Panc1 (cell line): ENCODE data around the gene NID1. TPM values are rescaled to one million over a fixed set of nuclear protein-coding genes. Genes with fewer than 3 reads are reported as not detected.

Experiments
- ATAC-seq: fragments of 200-7000 bp; cut with Tn5 transposase; 2 replicates; pipeline ENCODE4 v1.9.1; 2020; ENCODE audit warnings: mild to moderate bottlenecking, moderate library complexity
- BruUV-seq: library from RNA; stranded (reverse); fragments of 400-500 nt; replicated peaks from 2 replicates; lab custom pipeline; 2021; lab: Mats Ljungman, UMichigan
- CTCF ChIA-PET: fragments of 300-600 bp; sonication (Branson Sonifier 250); formaldehyde crosslinking; loops from one replicate; lab custom pipeline; 2022; ENCODE audit warnings: antibody characterized with exemption; lab: Charles Lee
- POLR2A ChIA-PET: fragments of 300-600 bp; sonication (Branson Sonifier 250); formaldehyde crosslinking; loops from one replicate; lab custom pipeline; 2022; ENCODE audit warnings: antibody characterized with exemption; lab: Charles Lee
- DNase-seq: peaks from one replicate; pipeline ENCODE4 v3.0.0-alpha.2; 2010; ENCODE audit warnings: low read depth, low spot score
- H3K27ac ChIP-seq: 2 replicates; pipeline ENCODE4 v1.5.1; 2011; ENCODE audit warnings: mild to moderate bottlenecking, low read length, inconsistent platforms
- H3K27me3 ChIP-seq: fragments of 200-500 bp; sonication (Bioruptor generic); 2 replicates; pipeline ENCODE4 v1.6.0; 2014; ENCODE audit warnings: low read length, inconsistent platforms; ENCODE audit not compliant: control insufficient read depth, insufficient read depth
- H3K36me3 ChIP-seq: fragments of 200-500 bp; sonication (Bioruptor generic); 2 replicates; pipeline ENCODE4 v1.5.1; 2014; ENCODE audit warnings: inconsistent platforms, mild to moderate bottlenecking, low read length, moderate library complexity; ENCODE audit not compliant: control insufficient read depth, insufficient read depth
- H3K4me1 ChIP-seq: 2 replicates; pipeline ENCODE4 v1.5.1; 2011; ENCODE audit warnings: inconsistent platforms, mild to moderate bottlenecking, low read length, moderate library complexity; ENCODE audit not compliant: control insufficient read depth, insufficient read depth
- H3K4me3 ChIP-seq, 2 experiments: 2 replicates each; pipeline ENCODE4 v1.5.1; 2011 to 2012; ENCODE audit warnings: low read depth in 2 of 2, low read length in 2 of 2, mild to moderate bottlenecking in 2 of 2, inconsistent platforms in 1 of 2, moderate library complexity in 1 of 2
- H3K9me3 ChIP-seq: fragments of 200-500 bp; sonication (Bioruptor generic); 2 replicates; pipeline ENCODE4 v1.5.1; 2014; ENCODE audit warnings: low read depth, mild to moderate bottlenecking, inconsistent platforms, low read length, moderate library complexity; ENCODE audit not compliant: control insufficient read depth, insufficient read depth
- POLR2AphosphoS5 ChIP-seq: IDR thresholded peaks from 2 replicates; pipeline ENCODE4 v1.6.1; 2012; ENCODE audit warnings: mild to moderate bottlenecking, low read depth, low read length, moderate library complexity
- SIN3A ChIP-seq: IDR thresholded peaks from 2 replicates; pipeline ENCODE4 v1.6.1; 2012; ENCODE audit warnings: low read depth, mild to moderate bottlenecking, low read length, moderate library complexity, borderline replicate concordance; ENCODE audit not compliant: insufficient read depth
- TCF7L2 ChIP-seq: IDR thresholded peaks from 2 replicates; pipeline ENCODE4 v1.6.1; 2011; ENCODE audit warnings: mild to moderate bottlenecking, low read depth, low read length, inconsistent platforms
- in situ Hi-C: cut with HindIII; loops from 2 replicates; pipeline ENCODE4 v1.10.0; 2016; ENCODE audit warnings: low sequenced_read_pairs, low pct_unique_long_range_greater_than_20kb
- intact Hi-C: fragments of 100-400 bp; cut with micrococcal nuclease; formaldehyde crosslinking; loops from one replicate; pipeline ENCODE4 v1.10.0; 2022; ENCODE audit not compliant: unreplicated experiment
- total RNA-seq: library from RNA; stranded (reverse); gene quantifications from one replicate; pipeline ENCODE4 v1.2.1, GENCODE V29; 2021; ENCODE audit not compliant: unreplicated experiment
- TF ChIP-seq, protein P1 (sequence below): fragments of 450-650 bp; IDR thresholded peaks from 2 replicates; pipeline ENCODE4 v1.5.1; 2017; ENCODE audit warnings: mild to moderate bottlenecking
- TF ChIP-seq, protein P2 (sequence below), 2 experiments: IDR thresholded peaks; 2 replicates each; pipeline ENCODE4 v1.6.1; 2011 to 2012; ENCODE audit warnings: low read depth in 2 of 2, control low read depth in 1 of 2, low read length in 1 of 2, mild to moderate bottlenecking in 1 of 2, moderate library complexity in 1 of 2; ENCODE audit not compliant: insufficient read depth in 1 of 2

Gene NID1
- total RNA-seq, 1 experiment from 2014 or later: 89.3 TPM

DNA sequence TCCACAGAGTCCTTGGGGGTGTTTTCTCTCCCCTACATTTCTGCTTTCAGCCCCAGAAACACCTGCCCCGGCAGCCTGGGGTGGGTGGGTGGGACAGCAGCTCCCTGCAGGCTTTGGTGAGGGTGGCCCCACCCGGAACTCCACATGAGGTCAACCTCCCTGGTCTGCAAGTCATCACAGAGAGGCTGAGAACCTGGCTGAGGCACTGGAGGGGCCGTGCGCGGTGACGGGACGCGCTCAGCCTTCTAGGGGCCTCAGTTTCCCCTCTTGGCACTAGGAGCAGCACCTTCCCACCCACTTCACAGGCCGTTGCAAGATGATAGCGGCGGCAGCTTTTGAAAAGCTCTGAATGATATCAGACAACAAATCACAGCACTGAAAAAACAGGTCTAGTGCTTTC is 37.7 kb upstream of the NID1 start:
- intact Hi-C loops: loop anchor here (5.0 to 10.0 kb wide), 5 partner anchors 182 to 642 kb away; partner anchors contain the start of genes EDARADD and ERO1B
- H3K9me3 ChIP-seq: no peaks in the 10 kb centered on the region
- no TSS peak for BruUV-seq
- no peak overlapping the region for H3K4me3 ChIP-seq
- peak overlapping the region; percentile 11; the same call in 1 of the 2 replicates for H3K27ac ChIP-seq
- peaks cover 13% of the 10 kb centered on the region for H3K4me1 ChIP-seq
- no peaks in the 10 kb centered on the region for H3K36me3 ChIP-seq
- POLR2A ChIA-PET: no interaction called here
- in situ Hi-C loops: no loop called here
- CTCF ChIA-PET: no interaction called here
- TF ChIP-seq, protein P1, sequence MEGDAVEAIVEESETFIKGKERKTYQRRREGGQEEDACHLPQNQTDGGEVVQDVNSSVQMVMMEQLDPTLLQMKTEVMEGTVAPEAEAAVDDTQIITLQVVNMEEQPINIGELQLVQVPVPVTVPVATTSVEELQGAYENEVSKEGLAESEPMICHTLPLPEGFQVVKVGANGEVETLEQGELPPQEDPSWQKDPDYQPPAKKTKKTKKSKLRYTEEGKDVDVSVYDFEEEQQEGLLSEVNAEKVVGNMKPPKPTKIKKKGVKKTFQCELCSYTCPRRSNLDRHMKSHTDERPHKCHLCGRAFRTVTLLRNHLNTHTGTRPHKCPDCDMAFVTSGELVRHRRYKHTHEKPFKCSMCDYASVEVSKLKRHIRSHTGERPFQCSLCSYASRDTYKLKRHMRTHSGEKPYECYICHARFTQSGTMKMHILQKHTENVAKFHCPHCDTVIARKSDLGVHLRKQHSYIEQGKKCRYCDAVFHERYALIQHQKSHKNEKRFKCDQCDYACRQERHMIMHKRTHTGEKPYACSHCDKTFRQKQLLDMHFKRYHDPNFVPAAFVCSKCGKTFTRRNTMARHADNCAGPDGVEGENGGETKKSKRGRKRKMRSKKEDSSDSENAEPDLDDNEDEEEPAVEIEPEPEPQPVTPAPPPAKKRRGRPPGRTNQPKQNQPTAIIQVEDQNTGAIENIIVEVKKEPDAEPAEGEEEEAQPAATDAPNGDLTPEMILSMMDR: no peak
- TF ChIP-seq, protein P2, sequence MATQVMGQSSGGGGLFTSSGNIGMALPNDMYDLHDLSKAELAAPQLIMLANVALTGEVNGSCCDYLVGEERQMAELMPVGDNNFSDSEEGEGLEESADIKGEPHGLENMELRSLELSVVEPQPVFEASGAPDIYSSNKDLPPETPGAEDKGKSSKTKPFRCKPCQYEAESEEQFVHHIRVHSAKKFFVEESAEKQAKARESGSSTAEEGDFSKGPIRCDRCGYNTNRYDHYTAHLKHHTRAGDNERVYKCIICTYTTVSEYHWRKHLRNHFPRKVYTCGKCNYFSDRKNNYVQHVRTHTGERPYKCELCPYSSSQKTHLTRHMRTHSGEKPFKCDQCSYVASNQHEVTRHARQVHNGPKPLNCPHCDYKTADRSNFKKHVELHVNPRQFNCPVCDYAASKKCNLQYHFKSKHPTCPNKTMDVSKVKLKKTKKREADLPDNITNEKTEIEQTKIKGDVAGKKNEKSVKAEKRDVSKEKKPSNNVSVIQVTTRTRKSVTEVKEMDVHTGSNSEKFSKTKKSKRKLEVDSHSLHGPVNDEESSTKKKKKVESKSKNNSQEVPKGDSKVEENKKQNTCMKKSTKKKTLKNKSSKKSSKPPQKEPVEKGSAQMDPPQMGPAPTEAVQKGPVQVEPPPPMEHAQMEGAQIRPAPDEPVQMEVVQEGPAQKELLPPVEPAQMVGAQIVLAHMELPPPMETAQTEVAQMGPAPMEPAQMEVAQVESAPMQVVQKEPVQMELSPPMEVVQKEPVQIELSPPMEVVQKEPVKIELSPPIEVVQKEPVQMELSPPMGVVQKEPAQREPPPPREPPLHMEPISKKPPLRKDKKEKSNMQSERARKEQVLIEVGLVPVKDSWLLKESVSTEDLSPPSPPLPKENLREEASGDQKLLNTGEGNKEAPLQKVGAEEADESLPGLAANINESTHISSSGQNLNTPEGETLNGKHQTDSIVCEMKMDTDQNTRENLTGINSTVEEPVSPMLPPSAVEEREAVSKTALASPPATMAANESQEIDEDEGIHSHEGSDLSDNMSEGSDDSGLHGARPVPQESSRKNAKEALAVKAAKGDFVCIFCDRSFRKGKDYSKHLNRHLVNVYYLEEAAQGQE (IDR thresholded peaks at IDR 0.05; ENCODE audit: insufficient read depth in 1 of 2, low read depth in 2 of 2, low read length in 1 of 2): no peak
- DNase-seq (no peak), ATAC-seq (no peak)
- H3K27me3 ChIP-seq: no peaks in the 10 kb centered on the region

DNA sequence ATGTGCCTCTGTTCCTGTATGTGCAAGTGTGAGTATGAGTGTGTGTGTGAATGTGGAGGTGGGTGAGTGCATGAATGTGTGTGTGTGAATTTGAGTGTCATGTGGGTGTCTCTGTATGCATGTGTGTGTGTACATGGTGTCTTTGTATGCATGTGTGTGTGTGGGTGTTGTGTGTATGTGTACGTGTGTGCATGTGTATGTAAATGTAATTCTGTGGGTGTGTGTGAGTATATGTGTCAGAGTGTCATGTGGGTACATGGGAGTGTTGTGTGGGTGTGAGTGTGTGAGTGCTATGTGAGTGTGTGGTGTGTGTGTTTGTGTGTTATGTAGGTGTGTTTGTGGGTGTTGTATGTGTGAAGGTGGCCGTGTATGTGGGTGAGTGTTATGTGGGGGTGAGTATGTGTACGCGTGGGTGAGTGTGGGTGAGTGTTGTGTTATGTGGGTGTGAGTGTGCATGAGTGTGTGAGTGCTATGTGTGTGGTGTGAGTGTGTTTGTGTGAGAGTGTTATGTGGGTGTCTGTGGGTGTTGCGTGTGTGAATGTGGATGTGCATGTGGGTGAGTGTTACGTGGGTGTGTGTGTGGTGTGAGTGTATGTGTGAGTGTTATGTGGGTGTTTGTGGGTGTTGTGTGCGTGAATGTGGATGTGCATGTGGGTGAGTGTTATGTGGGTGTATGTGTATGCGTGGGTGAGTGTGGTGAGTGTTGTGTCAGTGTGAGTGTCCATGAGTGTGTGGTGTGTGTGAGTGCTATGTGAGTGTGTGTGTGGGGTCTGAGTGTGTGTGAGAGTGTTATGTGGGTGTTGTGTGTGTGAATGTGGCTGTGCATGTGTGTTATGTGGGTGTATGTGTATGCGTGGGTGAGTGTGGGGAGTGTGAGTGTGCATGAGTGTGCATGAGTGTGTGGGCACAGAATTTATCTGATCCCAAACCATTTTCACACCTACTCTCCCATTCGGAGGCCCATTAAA is 36.6 kb upstream of the NID1 start:
- TF ChIP-seq, protein P1: no peak
- TF ChIP-seq, protein P2 (IDR thresholded peaks at IDR 0.05; ENCODE audit: insufficient read depth in 1 of 2, low read depth in 2 of 2, low read length in 1 of 2): no peak
- no peak for TF ChIP-seq POLR2AphosphoS5
- no peak for TF ChIP-seq TCF7L2
- no peak for TF ChIP-seq SIN3A
- Histone ChIP-seq H3K4me3 (no peak overlapping the region), H3K9me3 (peaks cover 9% of the 10 kb centered on the region; the same call in 1 of the 2 replicates), H3K4me1 (peaks cover 10% of the 10 kb centered on the region), H3K36me3 (no peaks in the 10 kb centered on the region), H3K27ac (no peak overlapping the region; the same call in 1 of the 2 replicates), H3K27me3 (no peaks in the 10 kb centered on the region)
- DNase-seq (no peak), ATAC-seq (no peak)
- in situ Hi-C loops: no loop called here
- BruUV-seq: no TSS peak
- ChIA-PET CTCF (no interaction called here), POLR2A (no interaction called here)
- intact Hi-C loops: loop anchor here (5.0 to 10.0 kb wide), 5 partner anchors 183 to 643 kb away; partner anchors contain the start of genes EDARADD and ERO1B
